Measurements from ENCODE around the gene EPB41L4A. TPM values are rescaled to one million over a fixed set of nuclear protein-coding genes. Genes with fewer than 3 reads are reported as not detected.

The EPB41L4A gene
- polyA plus RNA-seq, 1 donor from 2014 or later, result 2.1 TPM

DNA sequence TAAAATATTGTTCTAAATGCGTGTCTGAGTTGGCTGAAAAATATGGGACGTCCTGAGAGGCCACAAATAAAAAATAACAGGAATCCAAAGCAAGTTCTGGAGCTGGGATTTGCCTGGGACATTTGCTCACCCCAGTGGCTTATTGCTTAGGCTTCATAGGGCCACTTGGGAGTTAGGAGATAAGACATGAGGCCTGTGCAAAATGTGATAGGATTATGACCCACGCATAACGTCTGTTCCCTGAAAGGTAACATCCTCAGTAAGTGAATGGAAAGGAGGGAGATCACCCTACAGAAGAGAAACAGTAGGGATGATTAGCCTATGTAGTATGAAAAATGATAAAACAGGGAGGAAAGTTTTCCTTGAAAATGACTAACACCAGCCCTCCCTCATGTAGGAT lies 269.4 kb downstream of the EPB41L4A start:
- H3K9me3 Mint-ChIP-seq, result peaks cover 0 to 7% (median 0%) of the 10 kb centered on the region in 3 donors
- H3K27me3 Mint-ChIP-seq, result peaks cover 3% of the 10 kb centered on the region
- no peaks in the 10 kb centered on the region for H3K36me3 Mint-ChIP-seq
- no peaks in the 10 kb centered on the region for H3K4me1 Mint-ChIP-seq
- no peak overlapping the region for H3K27ac Mint-ChIP-seq
- H3K4me3 Mint-ChIP-seq, result no peak overlapping the region

DNA sequence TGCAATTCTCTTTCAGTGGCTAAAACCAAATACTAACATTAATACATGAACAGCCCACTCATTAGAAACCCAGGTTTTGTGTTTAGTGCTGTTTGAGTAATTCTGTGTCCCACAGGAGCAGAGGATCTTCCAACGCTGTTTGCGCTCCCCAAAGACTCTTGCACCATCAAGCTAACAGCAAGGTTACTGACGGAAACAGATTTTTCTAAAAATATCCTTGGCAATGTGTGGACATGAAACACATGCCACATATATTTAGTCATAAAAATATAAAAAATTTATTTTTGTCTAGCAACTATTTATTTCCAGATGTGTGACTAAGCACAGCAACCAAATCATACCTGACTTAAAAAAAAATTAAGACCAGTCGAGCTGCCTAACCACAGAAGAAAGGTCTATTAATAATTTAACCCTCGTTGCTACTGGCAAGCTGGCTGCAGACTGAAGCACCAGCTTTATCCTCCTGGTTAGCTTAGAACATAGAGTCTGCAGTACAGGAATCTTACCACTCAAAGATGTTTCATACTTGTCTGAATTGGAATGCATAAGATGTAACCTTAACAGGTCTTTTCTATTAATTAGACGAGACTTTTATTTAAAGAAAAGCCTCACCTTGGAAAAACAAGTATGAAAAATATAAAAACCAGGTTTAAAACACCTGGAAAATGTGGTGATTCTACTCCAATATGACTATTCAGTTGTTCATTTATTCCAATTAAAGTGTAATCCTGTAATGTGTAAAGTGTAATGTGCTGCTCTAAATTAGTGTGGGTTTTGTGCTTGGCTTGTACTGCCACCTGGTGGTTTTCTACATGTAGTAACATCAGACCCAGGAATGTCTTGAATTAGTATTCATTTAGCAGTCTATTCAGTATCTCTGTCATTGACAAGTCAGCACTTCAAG lies 272.5 kb downstream of the EPB41L4A start:
- Mint-ChIP-seq H3K36me3 (no peaks in the 10 kb centered on the region), H3K4me1 (no peaks in the 10 kb centered on the region), H3K9me3 (peaks cover 0 to 7% (median 0%) of the 10 kb centered on the region in 3 donors), H3K27me3 (peaks cover 7% of the 10 kb centered on the region), H3K27ac (no peak overlapping the region), H3K4me3 (no peak overlapping the region)

GRCh38 chr5:112143690-112144089 lies 275.4 kb downstream of the EPB41L4A start:
- Mint-ChIP-seq H3K9me3 (no peaks in the 10 kb centered on the region), H3K27me3 (peaks cover 7% of the 10 kb centered on the region), H3K36me3 (no peaks in the 10 kb centered on the region), H3K4me3 (no peak overlapping the region), H3K27ac (no peak overlapping the region), H3K4me1 (peaks cover 0 to 2% (median 0%) of the 10 kb centered on the region in 3 donors)

GRCh38 chr5:112142769-112143270 lies 276.3 kb downstream of the EPB41L4A start:
- Mint-ChIP-seq H3K36me3 (no peaks in the 10 kb centered on the region), H3K9me3 (no peaks in the 10 kb centered on the region), H3K4me1 (peaks cover 0 to 2% (median 0%) of the 10 kb centered on the region in 3 donors), H3K4me3 (no peak overlapping the region), H3K27ac (no peak overlapping the region), H3K27me3 (peaks cover 7% of the 10 kb centered on the region)

DNA sequence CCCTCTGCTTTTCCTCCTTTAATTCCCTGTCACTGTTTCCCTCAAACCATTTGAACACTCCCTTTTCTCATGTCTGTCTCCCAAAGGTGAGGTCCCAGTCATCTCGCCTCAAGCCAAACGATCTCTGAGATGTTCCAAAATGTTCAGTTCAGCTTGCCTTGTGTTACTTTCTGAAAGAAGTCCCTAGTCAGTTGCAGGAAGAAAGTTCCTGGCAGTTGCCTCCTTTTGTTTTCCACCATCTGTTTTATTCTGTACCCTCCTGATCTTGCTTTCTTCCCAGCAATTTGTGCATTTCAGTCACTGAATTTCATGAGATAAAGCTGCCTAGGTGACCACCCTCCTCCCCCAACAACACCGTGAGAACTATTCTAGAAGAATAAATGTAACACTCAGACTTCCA lies 277.5 kb downstream of the EPB41L4A start:
- no peaks in the 10 kb centered on the region for H3K36me3 Mint-ChIP-seq
- H3K27me3 Mint-ChIP-seq, result peaks cover 6% of the 10 kb centered on the region
- no peaks in the 10 kb centered on the region for H3K9me3 Mint-ChIP-seq

GRCh38 chr5:112138526-112138925 lies 280.6 kb downstream of the EPB41L4A start:
- Mint-ChIP-seq H3K4me3 (no peak overlapping the region), H3K9me3 (no peaks in the 10 kb centered on the region), H3K27ac (no peak overlapping the region), H3K27me3 (peaks cover 2% of the 10 kb centered on the region), H3K36me3 (no peaks in the 10 kb centered on the region), H3K4me1 (peaks cover 0 to 2% (median 0%) of the 10 kb centered on the region in 3 donors)

More for the DNA sequence above, 277.5 kb downstream of the EPB41L4A start:
- Mint-ChIP-seq H3K4me1 (peaks cover 0 to 2% (median 0%) of the 10 kb centered on the region in 3 donors), H3K4me3 (no peak overlapping the region), H3K27ac (no peak overlapping the region)

- peaks cover 0 to 2% (median 0%) of the 10 kb centered on the region in 3 donors for H3K4me1 Mint-ChIP-seq
- H3K4me3 Mint-ChIP-seq, result no peak overlapping the region
- H3K27ac Mint-ChIP-seq, result no peak overlapping the region
- H3K27me3 Mint-ChIP-seq, result peaks cover 2% of the 10 kb centered on the region
- no peaks in the 10 kb centered on the region for H3K9me3 Mint-ChIP-seq
- no peaks in the 10 kb centered on the region for H3K36me3 Mint-ChIP-seq
Observed at GRCh38 chr5:112136773-112137172, 282.3 kb downstream of the EPB41L4A start.

DNA sequence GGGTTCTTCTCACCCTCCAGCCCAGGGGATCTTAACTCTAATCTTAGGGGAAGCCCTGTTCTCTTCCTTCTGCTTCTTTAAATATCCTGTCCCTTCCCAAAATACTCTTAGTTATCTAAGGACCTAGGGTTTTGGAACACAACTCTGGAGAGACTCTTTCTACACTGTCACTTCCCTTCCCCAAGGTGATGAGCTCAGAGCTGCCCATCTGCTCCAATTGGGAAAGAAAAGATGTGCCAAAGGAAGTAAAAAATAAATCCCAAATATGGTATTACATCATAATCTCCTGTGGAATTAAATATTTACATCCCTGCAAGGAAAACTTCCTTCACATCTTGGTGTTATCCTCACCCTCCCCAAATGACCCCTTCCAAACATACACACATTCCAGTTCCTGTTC lies 291.2 kb downstream of the EPB41L4A start:
- H3K27me3 Mint-ChIP-seq, result peaks cover 12% of the 10 kb centered on the region
- H3K4me3 Mint-ChIP-seq, result no peak overlapping the region
- no peaks in the 10 kb centered on the region for H3K36me3 Mint-ChIP-seq
- H3K4me1 Mint-ChIP-seq, result no peaks in the 10 kb centered on the region
- no peaks in the 10 kb centered on the region for H3K9me3 Mint-ChIP-seq
- H3K27ac Mint-ChIP-seq, result no peak overlapping the region

- no peaks in the 10 kb centered on the region for H3K9me3 Mint-ChIP-seq
- H3K27me3 Mint-ChIP-seq, result peaks cover 10% of the 10 kb centered on the region
- no peak overlapping the region for H3K4me3 Mint-ChIP-seq
Observed at GRCh38 chr5:112126982-112127381, 292.1 kb downstream of the EPB41L4A start.

GRCh38 chr5:112125903-112126302 lies 293.2 kb downstream of the EPB41L4A start:
- peaks cover 10% of the 10 kb centered on the region for H3K27me3 Mint-ChIP-seq
- no peaks in the 10 kb centered on the region for H3K36me3 Mint-ChIP-seq
- H3K4me1 Mint-ChIP-seq, result no peaks in the 10 kb centered on the region
- H3K9me3 Mint-ChIP-seq, result peaks cover 0 to 6% (median 0%) of the 10 kb centered on the region in 3 donors
- H3K4me3 Mint-ChIP-seq, result no peak overlapping the region
- H3K27ac Mint-ChIP-seq, result no peak overlapping the region

More at GRCh38 chr5:112126982-112127381, 292.1 kb downstream of the EPB41L4A start:
- Mint-ChIP-seq H3K27ac (no peak overlapping the region), H3K36me3 (no peaks in the 10 kb centered on the region), H3K4me1 (no peaks in the 10 kb centered on the region)

DNA sequence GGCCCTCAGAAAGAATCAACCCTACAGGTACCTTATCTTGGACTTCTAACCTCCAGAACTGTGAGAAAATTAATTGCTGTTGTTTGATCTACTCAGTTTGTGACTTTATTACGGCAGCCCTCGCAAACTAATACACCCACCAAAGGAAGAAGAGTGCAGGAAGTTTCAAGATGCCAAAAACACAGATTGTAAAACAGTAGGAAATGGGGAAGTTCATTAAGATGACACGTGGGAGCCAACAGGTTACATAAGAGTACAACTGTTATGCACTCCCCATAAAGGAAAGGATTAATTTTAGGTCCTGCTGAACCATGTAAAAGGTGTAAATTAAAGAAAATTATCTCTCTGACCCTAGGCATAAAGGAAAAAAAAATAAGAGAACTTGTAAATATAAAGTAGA lies 294.3 kb downstream of the EPB41L4A start:
- H3K27ac Mint-ChIP-seq, result no peak overlapping the region
- H3K4me3 Mint-ChIP-seq, result no peak overlapping the region
- peaks cover 0 to 7% (median 1%) of the 10 kb centered on the region in 3 donors for H3K9me3 Mint-ChIP-seq
- H3K27me3 Mint-ChIP-seq, result peaks cover 14% of the 10 kb centered on the region
- no peaks in the 10 kb centered on the region for H3K36me3 Mint-ChIP-seq
- no peaks in the 10 kb centered on the region for H3K4me1 Mint-ChIP-seq

GRCh38 chr5:112123086-112123485 lies 296.0 kb downstream of the EPB41L4A start:
- Mint-ChIP-seq H3K4me3 (no peak overlapping the region), H3K27ac (no peak overlapping the region), H3K9me3 (peaks cover 1 to 7% (median 3%) of the 10 kb centered on the region in 3 donors), H3K27me3 (peaks cover 16% of the 10 kb centered on the region), H3K36me3 (no peaks in the 10 kb centered on the region), H3K4me1 (peaks cover 0 to 1% (median 0%) of the 10 kb centered on the region in 3 donors)

DNA sequence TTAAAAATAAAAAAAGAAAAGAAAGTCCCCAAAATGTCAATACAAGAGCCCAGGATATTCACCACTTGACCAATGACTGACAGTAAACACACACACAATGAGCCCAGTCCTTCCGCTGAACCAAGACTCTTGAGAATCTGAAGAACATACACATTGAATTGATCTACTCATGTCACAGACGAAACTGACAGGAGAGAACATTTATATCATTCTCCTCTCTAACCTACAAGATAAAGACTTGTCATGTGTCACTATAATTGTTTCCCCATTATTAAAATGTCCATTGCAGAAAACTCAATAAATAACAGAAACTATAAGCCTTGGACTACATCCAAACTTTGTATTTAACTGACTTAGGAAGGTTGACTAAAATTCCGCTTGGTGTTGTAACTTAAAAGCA lies 296.7 kb downstream of the EPB41L4A start:
- Mint-ChIP-seq H3K27ac (no peak overlapping the region), H3K9me3 (peaks cover 1 to 7% (median 3%) of the 10 kb centered on the region in 3 donors), H3K27me3 (peaks cover 16% of the 10 kb centered on the region), H3K4me1 (peaks cover 0 to 1% (median 0%) of the 10 kb centered on the region in 3 donors), H3K4me3 (no peak overlapping the region), H3K36me3 (no peaks in the 10 kb centered on the region)

- Mint-ChIP-seq H3K27ac (no peak overlapping the region), H3K27me3 (peaks cover 15% of the 10 kb centered on the region), H3K4me1 (peaks cover 0 to 1% (median 0%) of the 10 kb centered on the region in 3 donors), H3K9me3 (peaks cover 1 to 7% (median 3%) of the 10 kb centered on the region in 3 donors), H3K4me3 (no peak overlapping the region), H3K36me3 (no peaks in the 10 kb centered on the region)
Observed at GRCh38 chr5:112121258-112121657, 297.8 kb downstream of the EPB41L4A start.

GRCh38 chr5:112119969-112120368 lies 299.1 kb downstream of the EPB41L4A start:
- H3K9me3 Mint-ChIP-seq, result peaks cover 1 to 7% (median 3%) of the 10 kb centered on the region in 3 donors
- peaks cover 0 to 1% (median 0%) of the 10 kb centered on the region in 3 donors for H3K4me1 Mint-ChIP-seq
- no peak overlapping the region for H3K4me3 Mint-ChIP-seq
- H3K36me3 Mint-ChIP-seq, result no peaks in the 10 kb centered on the region
- H3K27ac Mint-ChIP-seq, result no peak overlapping the region
- peaks cover 17% of the 10 kb centered on the region for H3K27me3 Mint-ChIP-seq
